B cell (primary cell): Measurements from ENCODE around the gene GSE1. TPM values are rescaled to one million over a fixed set of nuclear protein-coding genes. Genes with fewer than 3 reads are reported as not detected.

Experiments used
- ATAC-seq: fragments of 200-7000 bp; cut with Tn5 transposase; one replicate; pipeline ENCODE4 v1.10.0; 2021; ENCODE audit warnings: low read depth, mild to moderate bottlenecking, moderate number of reproducible peaks, moderate library complexity
- CTCF ChIA-PET: fragments of 350-600 bp; sonication (Branson Sonifier 250); formaldehyde crosslinking; loops from one replicate; lab custom pipeline; 2021; ENCODE audit warnings: antibody characterized with exemption, inconsistent platforms; lab: Charles Lee
- POLR2A ChIA-PET: fragments of 350-600 bp; sonication (Branson Sonifier 250); formaldehyde crosslinking; loops from one replicate; lab custom pipeline; 2021; ENCODE audit warnings: antibody characterized with exemption; lab: Charles Lee
- DNase-seq: peaks from one replicate; pipeline ENCODE4 v3.0.0; 2013
- H2AFZ ChIP-seq: 2 replicates; pipeline ENCODE4 v1.6.1; 2012; ENCODE audit warnings: mild to moderate bottlenecking, low read depth, low read length; ENCODE audit not compliant: insufficient read depth, poor library complexity, severe bottlenecking
- H3K27ac ChIP-seq, 2 donors: 1 replicate in 1 of 2; 2 replicates in 1 of 2; pipeline ENCODE4 v1.5.1; 2012 to 2013; ENCODE audit warnings: low read length in 2 of 2, mild to moderate bottlenecking in 2 of 2, moderate library complexity in 1 of 2
- H3K27me3 ChIP-seq, 4 experiments: fragments of 200-600 bp in 1 of 4; sonication (generic) in 1 of 4; replicated peaks in 1 of 4; 1 replicate in 2 of 4; 2 replicates in 2 of 4; pipeline versions ENCODE4 v1.6.1 to v1.7.0; 2013 to 2016; ENCODE audit warnings: low read length in 3 of 4, mild to moderate bottlenecking in 2 of 4, mixed read lengths in 1 of 4, moderate library complexity in 1 of 4; ENCODE audit not compliant: insufficient read depth in 4 of 4, control insufficient read depth in 3 of 4; ENCODE audit errors: control extremely low read depth in 1 of 4
- H3K36me3 ChIP-seq, 2 experiments: replicated peaks in 1 of 2; 1 replicate in 1 of 2; 2 replicates in 1 of 2; pipeline versions ENCODE4 v1.6.1 to v1.7.1; 2013; ENCODE audit warnings: low read length in 1 of 2; ENCODE audit not compliant: insufficient read depth in 2 of 2, control insufficient read depth in 1 of 2; ENCODE audit errors: control extremely low read depth in 1 of 2, extremely low read depth in 1 of 2
- H3K4me1 ChIP-seq, 2 donors: fragments of 200-600 bp in 1 of 2; sonication (generic) in 1 of 2; 1 replicate in 1 of 2; 2 replicates in 1 of 2; pipeline versions ENCODE4 v1.5.1 to v1.6.1; 2013 to 2017; ENCODE audit warnings: low read length in 2 of 2; ENCODE audit not compliant: control insufficient read depth in 2 of 2, insufficient read depth in 2 of 2
- H3K4me2 ChIP-seq: replicated peaks from 2 replicates; pipeline ENCODE3; 2012; ENCODE audit warnings: mild to moderate bottlenecking, low read depth, low read length; ENCODE audit not compliant: poor library complexity, severe bottlenecking
- H3K4me3 ChIP-seq, 5 experiments: fragments of 200-600 bp in 1 of 5; sonication (generic) in 1 of 5; 1 replicate in 3 of 5; 2 replicates in 2 of 5; pipeline versions ENCODE4 v1.5.1 to v1.7.0; 2011 to 2016; ENCODE audit warnings: low read length in 4 of 5, mild to moderate bottlenecking in 4 of 5, low read depth in 2 of 5, control low read depth in 1 of 5, moderate library complexity in 1 of 5; ENCODE audit not compliant: insufficient read depth in 1 of 5; ENCODE audit errors: control extremely low read depth in 1 of 5, extremely low read depth in 1 of 5
- H3K79me2 ChIP-seq: fragments of 200-600 bp; sonication (generic); one replicate; pipeline ENCODE4 v1.6.0; 2016; ENCODE audit warnings: low read length; ENCODE audit not compliant: control insufficient read depth, insufficient read depth
- H3K9ac ChIP-seq: fragments of 200-600 bp; sonication (generic); 2 replicates; pipeline ENCODE4 v1.6.1; 2017; ENCODE audit warnings: mild to moderate bottlenecking, low read length, moderate library complexity
- H3K9me3 ChIP-seq, 3 donors: one replicate each; pipeline versions ENCODE4 v1.6.1 to v1.7.1; 2013; ENCODE audit warnings: low read length in 2 of 3; ENCODE audit not compliant: control insufficient read depth in 2 of 3, insufficient read depth in 1 of 3; ENCODE audit errors: control extremely low read depth in 1 of 3
- H4K20me1 ChIP-seq: 2 replicates; pipeline ENCODE4 v1.6.0; 2012; ENCODE audit warnings: mild to moderate bottlenecking, low read length; ENCODE audit not compliant: insufficient read depth, control insufficient read depth, poor library complexity, severe bottlenecking
- H3K27ac Mint-ChIP-seq: one replicate; pipeline ENCODE4 v1.8.0; 2021; ENCODE audit warnings: mixed read lengths
- H3K27me3 Mint-ChIP-seq: one replicate; pipeline ENCODE4 v1.8.0; 2021; ENCODE audit warnings: mixed read lengths
- H3K4me1 Mint-ChIP-seq: one replicate; pipeline ENCODE4 v1.8.0; 2021; ENCODE audit warnings: mixed read lengths
- H3K4me3 Mint-ChIP-seq: one replicate; pipeline ENCODE4 v1.8.0; 2021; ENCODE audit warnings: mixed read lengths
- H3K9me3 Mint-ChIP-seq: one replicate; pipeline ENCODE4 v1.8.0; 2022; ENCODE audit warnings: mixed read lengths; ENCODE audit not compliant: insufficient read depth
- EZH2 ChIP-seq: IDR thresholded peaks from 2 replicates; pipeline ENCODE4 v1.6.1; 2012; ENCODE audit warnings: borderline replicate concordance, low read depth, mild to moderate bottlenecking, moderate library complexity, low read length; ENCODE audit not compliant: insufficient read depth, poor library complexity, severe bottlenecking
- WGBS: methylation state at CpG from one replicate; pipeline ENCODE4 v1.1.5; 2013; ENCODE audit warnings: missing lambda C conversion rate; ENCODE audit not compliant: insufficient coverage; 5-methylcytosine and 5-hydroxymethylcytosine counted together
- intact Hi-C: fragments of 100-400 bp; cut with micrococcal nuclease; formaldehyde crosslinking; loops from one replicate; pipeline ENCODE4 v1.10.0; 2022
- polyA plus RNA-seq: library from polyadenylated mRNA; depleted of rRNA; stranded (reverse); fragments of >200 nt; gene quantifications from 2 replicates; pipeline ENCODE4 v1.2.3, GENCODE V29; 2012
- total RNA-seq, 2 donors: library from RNA; stranded (reverse); fragments of 120-200 nt in 1 of 2; gene quantifications; 1 replicate in 1 of 2; 2 replicates in 1 of 2; pipeline versions ENCODE4 v1.2.3 to v1.2.4, GENCODE V29; 2013 to 2022
- TF ChIP-seq, protein P1 (sequence below): fragments of 200-600 bp; IDR thresholded peaks from one replicate; pipeline ENCODE4 v1.8.0; 2022; ENCODE audit warnings: antibody characterized with exemption, mild to moderate bottlenecking

Gene GSE1
- total and polyA plus RNA-seq, 2 donors (not counting 1 experiment from before 2014, with no cell fraction given) = 57.3 to 76.1 TPM

GRCh38 chr16:85657996-85658395, 44.9 kb downstream of the GSE1 start:
- ATAC-seq (no peak), DNase-seq (no peak)
- Histone ChIP-seq H3K9me3 (no peaks in the 10 kb centered on the region), H3K79me2 (peaks cover 24% of the 10 kb centered on the region), H4K20me1 (peaks cover 91% of the 10 kb centered on the region), H3K27ac (no peak overlapping the region), H3K27me3 (no peaks in the 10 kb centered on the region), H2AFZ (no peak overlapping the region), H3K4me2 (no peak overlapping the region), H3K9ac (no peak overlapping the region), H3K36me3 (peaks cover 5 to 81% of the 10 kb centered on the region in 2 experiments), H3K4me1 (no peaks in the 10 kb centered on the region), H3K4me3 (no peak overlapping the region)
- Mint-ChIP-seq H3K27me3 (no peaks in the 10 kb centered on the region), H3K27ac (no peak overlapping the region), H3K4me3 (no peak overlapping the region), H3K4me1 (peaks cover 4% of the 10 kb centered on the region), H3K9me3 (no peaks in the 10 kb centered on the region)
- ChIA-PET CTCF (interaction anchor here (0.6 to 6.7 kb wide), 12 partner anchors 17 to 411 kb away, joined by 3 to 58 read pairs (median 4); partner anchors contain the start of gene GSE1), POLR2A (no interaction called here)
- TF ChIP-seq EZH2 = no peak
- TF ChIP-seq, protein P1, sequence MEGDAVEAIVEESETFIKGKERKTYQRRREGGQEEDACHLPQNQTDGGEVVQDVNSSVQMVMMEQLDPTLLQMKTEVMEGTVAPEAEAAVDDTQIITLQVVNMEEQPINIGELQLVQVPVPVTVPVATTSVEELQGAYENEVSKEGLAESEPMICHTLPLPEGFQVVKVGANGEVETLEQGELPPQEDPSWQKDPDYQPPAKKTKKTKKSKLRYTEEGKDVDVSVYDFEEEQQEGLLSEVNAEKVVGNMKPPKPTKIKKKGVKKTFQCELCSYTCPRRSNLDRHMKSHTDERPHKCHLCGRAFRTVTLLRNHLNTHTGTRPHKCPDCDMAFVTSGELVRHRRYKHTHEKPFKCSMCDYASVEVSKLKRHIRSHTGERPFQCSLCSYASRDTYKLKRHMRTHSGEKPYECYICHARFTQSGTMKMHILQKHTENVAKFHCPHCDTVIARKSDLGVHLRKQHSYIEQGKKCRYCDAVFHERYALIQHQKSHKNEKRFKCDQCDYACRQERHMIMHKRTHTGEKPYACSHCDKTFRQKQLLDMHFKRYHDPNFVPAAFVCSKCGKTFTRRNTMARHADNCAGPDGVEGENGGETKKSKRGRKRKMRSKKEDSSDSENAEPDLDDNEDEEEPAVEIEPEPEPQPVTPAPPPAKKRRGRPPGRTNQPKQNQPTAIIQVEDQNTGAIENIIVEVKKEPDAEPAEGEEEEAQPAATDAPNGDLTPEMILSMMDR = no peak
- 91% methylated on average over 3 of the region's 3 CpGs for WGBS
- intact Hi-C loops = no loop called here

DNA sequence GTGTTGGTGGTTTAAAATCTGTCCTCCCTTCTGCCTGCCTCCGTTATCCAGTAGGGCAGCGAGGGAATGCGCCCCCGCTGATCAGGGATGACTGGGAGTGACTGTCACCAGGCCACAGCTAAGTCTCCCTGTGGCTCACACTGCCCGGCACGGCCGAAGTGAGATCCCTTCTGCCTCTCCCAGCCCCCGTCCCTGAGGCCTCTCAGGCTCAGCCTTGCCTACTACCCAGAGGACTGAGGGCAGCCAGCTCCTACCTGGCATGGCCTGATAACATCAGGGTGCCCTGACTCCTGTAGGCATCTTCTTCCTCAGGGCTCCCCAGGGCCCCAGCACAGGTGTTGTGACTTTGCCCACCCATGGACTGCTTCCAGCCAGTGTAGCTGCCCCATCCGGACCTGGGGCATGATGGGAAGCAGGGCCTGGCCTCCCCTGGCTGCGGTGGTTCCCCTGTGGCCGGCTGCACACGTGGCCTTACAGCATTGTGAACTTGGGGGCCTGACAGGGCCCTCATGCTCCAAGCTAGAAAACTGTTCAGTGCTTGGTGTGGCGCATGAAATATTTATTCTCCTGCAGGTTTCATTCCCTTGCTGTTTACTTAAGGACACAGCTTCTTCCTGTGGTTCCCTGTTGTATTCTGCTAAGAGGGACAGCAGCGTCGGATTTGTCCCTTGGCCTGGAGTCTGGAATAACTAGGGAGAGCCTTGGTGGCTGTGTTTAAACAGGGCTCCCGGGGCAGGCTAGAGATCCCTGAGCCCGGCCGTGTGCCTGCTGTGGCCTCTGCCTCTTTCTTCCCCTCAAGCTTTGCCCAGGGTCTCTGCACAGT, 45.6 kb downstream of the GSE1 start:
- intact Hi-C loops = loop anchor here (1.0 kb wide), 2 partner anchors 60 to 101 kb away; no protein-coding TSS in a partner anchor
- H3K36me3 ChIP-seq = peaks cover 5 to 86% of the 10 kb centered on the region in 2 experiments
- H3K27me3 ChIP-seq = no peaks in the 10 kb centered on the region
- POLR2A ChIA-PET = no interaction called here
- no peak overlapping the region for H3K4me3 Mint-ChIP-seq
- no peak overlapping the region for H3K27ac Mint-ChIP-seq
- no peak overlapping the region for H3K9ac ChIP-seq
- CTCF ChIA-PET = interaction anchor here (0.6 to 6.7 kb wide), 24 partner anchors 10 to 363 kb away, joined by 3 to 58 read pairs (median 4); partner anchors contain the start of gene GSE1
- H3K9me3 Mint-ChIP-seq = no peaks in the 10 kb centered on the region
- peaks cover 20% of the 10 kb centered on the region for H3K79me2 ChIP-seq
- no peak for TF ChIP-seq EZH2
- TF ChIP-seq, protein P1 = no peak
- H4K20me1 ChIP-seq = peaks cover 85% of the 10 kb centered on the region
- H3K4me2 ChIP-seq = no peak overlapping the region
- WGBS = 93% methylated on average over 18 of the region's 18 CpGs
- ATAC-seq = no peak
- H3K9me3 ChIP-seq = no peaks in the 10 kb centered on the region
- H2AFZ ChIP-seq = no peak overlapping the region
- H3K27me3 Mint-ChIP-seq = no peaks in the 10 kb centered on the region
- H3K4me1 ChIP-seq = no peaks in the 10 kb centered on the region
- H3K4me1 Mint-ChIP-seq = peaks cover 4% of the 10 kb centered on the region
- H3K27ac ChIP-seq = no peak overlapping the region
- H3K4me3 ChIP-seq = no peak overlapping the region
- no peak for DNase-seq
